ENCODE data around the gene RNH1.
A peak's percentile ranks its signal among the peaks of the same experiment; 100 is the strongest.

The RNH1 gene

GRCh38 chr11:506995-507726 is at the start of gene RNH1:
Gene RNH1 (minus strand): TSS chr11:507242. CDS start chr11:502162, 5,080 bp downstream.
- DNase-seq (ENCODE audit: low spot score in 2 of 2), result peak; percentile 98 to 99
- Mint-ChIP-seq H3K4me1 (peaks cover 32% of the 10 kb centered on the region), H3K4me3 (peak within 1 kb of the TSS; percentile 93), H3K36me3 (peaks cover 75% of the 10 kb centered on the region), H3K9me3 (no peaks in the 10 kb centered on the region), H3K27ac (peak within 1 kb of the TSS; percentile 99)
- peak; percentile 79 for ATAC-seq

DNA sequence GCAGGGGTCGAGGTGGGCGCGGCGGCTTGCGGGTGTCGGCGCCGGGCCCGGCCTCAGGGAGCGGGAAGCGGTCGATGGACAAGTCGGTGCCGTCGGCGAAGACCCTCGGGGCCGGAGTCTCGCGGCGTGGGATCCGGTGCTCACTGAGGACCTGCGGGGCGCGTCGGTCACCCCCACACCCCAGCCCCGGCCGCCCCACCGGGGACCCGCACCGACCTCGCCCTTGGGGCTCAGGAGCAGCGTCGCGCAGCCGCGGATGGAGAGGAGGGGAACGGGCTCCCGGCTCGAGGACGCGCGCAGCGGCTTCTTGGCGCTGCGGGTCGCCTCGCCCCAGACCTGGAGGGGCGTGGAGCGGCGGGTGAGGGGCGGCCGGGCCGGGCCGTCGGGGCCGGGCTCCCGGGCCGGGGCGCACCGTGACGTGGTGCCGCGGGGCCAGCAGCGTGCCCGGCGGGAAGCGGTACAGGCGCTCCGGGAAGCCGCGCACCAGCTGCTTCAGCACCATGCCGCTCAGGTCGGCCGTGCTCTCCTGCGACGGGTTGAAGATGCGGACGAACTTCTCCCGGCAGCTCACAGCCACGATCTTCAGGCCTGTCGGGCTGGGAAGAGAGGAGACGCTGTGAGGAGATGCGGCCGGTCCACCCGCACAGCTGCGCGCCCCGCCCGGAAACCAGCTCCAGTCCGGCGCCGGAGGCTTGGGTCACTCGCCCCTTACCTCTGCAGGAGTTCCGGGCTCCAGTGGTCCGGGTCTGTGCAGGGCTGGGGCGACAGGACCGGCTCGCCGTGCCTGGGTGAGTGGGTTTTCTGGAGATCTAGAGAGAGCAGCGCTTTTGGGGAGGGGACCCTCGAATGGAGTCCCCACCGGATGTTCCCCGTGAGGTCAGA is 49.0 kb upstream of the RNH1 start:
- Mint-ChIP-seq H3K4me3 (peak overlapping the region; percentile 42), H3K4me1 (peaks cover 8% of the 10 kb centered on the region), H3K9me3 (no peaks in the 10 kb centered on the region), H3K27ac (no peak overlapping the region), H3K36me3 (peaks cover 7% of the 10 kb centered on the region)
- DNase-seq (ENCODE audit: low spot score in 2 of 2) (no peak), ATAC-seq (no peak)

- H3K4me1 Mint-ChIP-seq, result peaks cover 7% of the 10 kb centered on the region
- no peaks in the 10 kb centered on the region for H3K9me3 Mint-ChIP-seq
- no peak overlapping the region for H3K27ac Mint-ChIP-seq
- H3K4me3 Mint-ChIP-seq, result peak overlapping the region; percentile 42
- DNase-seq (ENCODE audit: low spot score in 2 of 2) (no peak), ATAC-seq (peak; percentile 4)
- peaks cover 7% of the 10 kb centered on the region for H3K36me3 Mint-ChIP-seq
These were observed 48.3 kb upstream of the RNH1 start for GRCh38 chr11:555227-555779.

DNA sequence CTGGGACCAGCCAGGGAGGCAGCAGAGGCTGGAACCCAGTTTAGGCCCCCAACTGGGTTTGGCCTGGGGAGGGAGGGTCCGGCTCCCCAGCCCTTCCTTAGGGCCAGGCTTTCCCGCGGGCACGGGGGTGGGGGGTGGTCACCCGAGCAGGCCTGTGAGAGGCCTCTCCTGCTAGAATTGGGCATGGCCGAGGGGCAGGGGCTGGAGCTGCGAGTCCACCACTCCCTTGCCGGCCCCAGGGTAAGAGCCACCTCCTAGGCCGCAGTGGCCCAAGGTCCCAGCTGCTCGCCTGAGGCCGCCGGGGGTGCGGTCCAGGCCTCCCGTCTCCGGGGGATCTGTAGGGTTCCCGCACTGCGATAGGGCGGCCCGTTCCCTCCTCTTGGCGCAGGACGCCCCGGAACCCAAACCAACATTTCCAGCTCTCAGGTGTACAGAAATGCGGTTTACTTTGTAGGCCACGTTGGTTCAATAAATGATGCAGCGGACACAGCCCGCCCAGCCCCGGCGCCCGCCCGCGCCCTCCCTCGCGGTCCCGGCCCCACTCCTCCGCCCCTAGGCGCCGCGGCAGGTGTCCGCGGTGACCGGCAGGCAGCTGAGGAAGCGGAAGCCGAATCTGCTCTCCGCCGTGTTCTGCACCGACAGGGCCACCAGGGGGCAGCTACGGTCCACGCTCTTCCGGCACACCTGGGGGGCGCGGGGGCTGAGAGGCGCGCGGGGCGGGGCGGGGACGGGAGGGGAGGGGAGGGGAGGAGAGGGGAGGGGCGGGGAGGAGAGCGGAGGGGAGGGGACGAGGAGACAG is 47.6 kb upstream of the RNH1 start:
- DNase-seq (ENCODE audit: low spot score in 2 of 2), result peak; percentile 65 to 82

DNA sequence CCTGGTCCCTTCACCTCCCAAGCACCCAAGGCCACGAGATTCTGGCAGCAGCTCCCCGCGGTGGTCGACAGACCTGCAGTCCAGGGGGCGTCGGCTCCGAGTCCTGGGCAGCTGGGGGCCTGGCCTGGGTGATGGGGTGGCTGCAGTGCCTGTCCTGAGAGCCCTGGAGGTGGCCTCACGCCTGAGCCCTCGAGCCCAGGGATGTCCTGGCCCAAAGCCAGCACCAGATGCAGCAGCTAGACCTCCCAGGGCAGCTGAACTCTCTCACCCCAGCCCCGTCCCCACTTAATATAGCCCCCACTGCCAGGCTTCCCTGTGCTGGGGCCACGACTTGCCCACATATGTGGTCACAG is 46.9 kb upstream of the RNH1 start:
- H3K36me3 Mint-ChIP-seq, result no peaks in the 10 kb centered on the region
- ATAC-seq, result no peak

More for the DNA sequence above, 47.6 kb upstream of the RNH1 start:
- Mint-ChIP-seq H3K36me3 (peaks cover under 1% of the 10 kb centered on the region), H3K9me3 (no peaks in the 10 kb centered on the region), H3K4me3 (peak overlapping the region; percentile 42), H3K27ac (no peak overlapping the region), H3K4me1 (peaks cover under 1% of the 10 kb centered on the region)
- peak; percentile 78 for ATAC-seq

DNA sequence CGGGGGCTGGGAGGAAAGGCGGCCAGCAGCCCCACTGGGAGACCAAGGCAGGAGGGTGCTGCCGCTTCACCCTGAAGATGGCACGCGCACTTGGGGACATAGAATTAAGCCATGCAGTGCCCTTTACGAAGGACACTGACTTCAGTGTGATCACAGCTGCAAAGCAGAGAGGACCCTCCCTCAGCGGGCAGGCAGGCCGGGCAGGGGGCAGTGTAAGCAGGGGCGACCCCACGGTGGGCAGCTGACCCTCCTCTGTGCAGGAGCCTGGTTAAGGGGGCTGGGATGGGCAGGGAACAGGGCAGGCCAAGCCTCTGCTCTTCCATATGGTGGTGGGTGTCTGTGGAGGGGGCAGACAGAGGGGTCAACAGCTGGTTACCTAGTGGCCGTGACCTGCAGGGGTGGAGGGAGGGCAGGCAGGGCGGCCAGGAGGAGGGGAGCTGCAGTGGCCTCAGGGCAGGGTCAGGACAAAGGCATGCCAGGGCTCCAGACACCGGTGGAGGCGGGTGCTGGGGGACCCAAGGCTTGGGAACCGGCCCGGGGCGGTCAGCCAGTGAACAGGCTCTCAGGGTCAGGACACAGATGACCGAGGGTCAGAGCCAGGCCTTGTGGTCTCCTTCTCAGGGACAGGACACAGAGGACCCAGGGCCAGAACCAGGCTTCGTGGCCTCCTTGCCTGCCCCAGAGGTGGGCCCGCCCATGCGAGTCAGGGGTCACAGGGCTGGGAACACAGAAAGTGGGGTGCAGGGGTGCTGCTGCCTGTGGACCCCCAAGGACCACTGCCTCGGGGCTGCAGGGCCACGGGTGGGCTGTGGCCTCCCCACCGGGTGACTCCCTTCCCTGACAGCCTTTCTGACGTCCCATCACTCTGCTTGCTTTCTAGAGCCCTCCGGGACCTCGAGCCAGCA is 46.3 kb upstream of the RNH1 start:
- ATAC-seq, result no peak
- Mint-ChIP-seq H3K36me3 (no peaks in the 10 kb centered on the region), H3K9me3 (no peaks in the 10 kb centered on the region), H3K4me3 (no peak overlapping the region), H3K4me1 (no peaks in the 10 kb centered on the region), H3K27ac (no peak overlapping the region)
- DNase-seq (ENCODE audit: low spot score in 2 of 2), result no peak

More for the DNA sequence above, 46.9 kb upstream of the RNH1 start:
- no peaks in the 10 kb centered on the region for H3K9me3 Mint-ChIP-seq
- H3K4me1 Mint-ChIP-seq, result no peaks in the 10 kb centered on the region
- no peak for DNase-seq (ENCODE audit: low spot score in 2 of 2)
- no peak overlapping the region for H3K27ac Mint-ChIP-seq
- H3K4me3 Mint-ChIP-seq, result peak overlapping the region; percentile 42

DNA sequence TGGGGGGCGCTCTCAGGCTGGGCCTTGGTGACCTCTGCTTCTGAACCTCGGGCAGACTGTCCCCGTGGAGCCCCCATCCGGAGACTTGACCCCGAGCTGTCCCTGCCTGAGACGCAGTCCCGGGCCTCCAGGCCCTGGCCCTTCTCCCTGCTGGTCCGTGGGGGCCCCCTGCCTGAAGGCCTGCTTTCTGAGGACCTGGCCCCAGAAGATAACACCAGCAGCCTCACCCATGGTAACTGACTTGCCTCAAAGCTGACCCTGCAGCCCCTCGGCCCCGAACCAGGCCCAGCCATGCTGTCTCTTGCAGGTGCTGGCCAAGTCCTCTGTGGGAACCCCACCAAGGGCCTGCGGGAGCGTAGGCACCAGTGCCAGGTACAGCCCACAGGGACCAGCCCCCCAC is 44.6 kb upstream of the RNH1 start:
- Mint-ChIP-seq H3K9me3 (no peaks in the 10 kb centered on the region), H3K27ac (no peak overlapping the region), H3K4me1 (no peaks in the 10 kb centered on the region), H3K36me3 (no peaks in the 10 kb centered on the region), H3K4me3 (no peak overlapping the region)
- DNase-seq (ENCODE audit: low spot score in 2 of 2) (no peak), ATAC-seq (no peak)

GRCh38 chr11:551131-551530 is 44.1 kb upstream of the RNH1 start:
- Mint-ChIP-seq H3K9me3 (no peaks in the 10 kb centered on the region), H3K4me1 (no peaks in the 10 kb centered on the region), H3K27ac (no peak overlapping the region), H3K4me3 (no peak overlapping the region), H3K36me3 (no peaks in the 10 kb centered on the region)
- no peak for ATAC-seq
- no peak for DNase-seq (ENCODE audit: low spot score in 2 of 2)

DNA sequence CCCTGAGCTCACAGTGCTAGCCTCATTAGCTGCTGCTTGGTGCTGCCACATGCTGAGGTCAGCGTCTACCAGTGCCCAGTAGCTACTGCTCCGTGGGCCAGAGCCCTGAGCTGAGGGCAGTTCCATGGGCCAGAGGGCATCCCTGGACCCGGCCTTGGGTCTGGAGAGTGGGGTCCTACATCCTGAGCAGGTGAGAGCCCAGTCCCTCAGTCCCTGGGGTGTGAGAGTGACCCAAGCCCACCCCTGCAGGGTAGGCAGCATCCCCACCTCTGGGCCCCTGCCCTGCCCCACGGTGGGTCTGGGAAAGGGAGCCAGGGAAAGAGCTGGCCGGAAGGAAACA is 43.7 kb upstream of the RNH1 start:
- Mint-ChIP-seq H3K4me3 (no peak overlapping the region), H3K9me3 (no peaks in the 10 kb centered on the region), H3K27ac (no peak overlapping the region), H3K36me3 (no peaks in the 10 kb centered on the region), H3K4me1 (no peaks in the 10 kb centered on the region)
- ATAC-seq, result no peak
- no peak for DNase-seq (ENCODE audit: low spot score in 2 of 2)

- H3K27ac Mint-ChIP-seq, result no peak overlapping the region
- no peaks in the 10 kb centered on the region for H3K9me3 Mint-ChIP-seq
- DNase-seq (ENCODE audit: low spot score in 2 of 2) (no peak), ATAC-seq (no peak)
- no peaks in the 10 kb centered on the region for H3K36me3 Mint-ChIP-seq
- no peaks in the 10 kb centered on the region for H3K4me1 Mint-ChIP-seq
- H3K4me3 Mint-ChIP-seq, result no peak overlapping the region
These were observed 43.1 kb upstream of the RNH1 start for GRCh38 chr11:550021-550745.

- H3K4me3 Mint-ChIP-seq, result no peak overlapping the region
These were observed 41.9 kb upstream of the RNH1 start for GRCh38 chr11:548700-549603.

DNA sequence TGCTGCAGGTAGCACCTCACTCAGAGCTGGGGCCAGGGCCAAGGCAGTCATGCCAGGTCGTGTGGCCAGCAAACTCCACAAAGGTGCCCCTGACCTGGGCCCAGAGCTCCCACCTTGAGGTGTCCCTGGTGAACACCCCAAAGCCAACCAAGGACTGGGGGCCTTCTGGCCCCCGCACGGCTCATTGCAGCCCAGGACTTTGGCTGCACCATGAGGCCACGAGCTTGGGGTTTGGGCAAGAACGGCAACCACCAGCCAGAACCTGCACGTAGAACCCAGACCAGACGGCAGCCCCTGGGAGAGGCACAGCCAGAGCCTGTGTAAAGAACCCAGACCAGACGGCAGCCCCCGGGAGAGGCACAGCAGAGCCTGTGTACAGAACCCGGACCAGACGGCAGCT is 38.1 kb upstream of the RNH1 start:
- H3K27ac Mint-ChIP-seq, result no peak overlapping the region
- no peak overlapping the region for H3K4me3 Mint-ChIP-seq

More at GRCh38 chr11:548700-549603, 41.9 kb upstream of the RNH1 start:
- H3K36me3 Mint-ChIP-seq, result no peaks in the 10 kb centered on the region
- ATAC-seq (no peak), DNase-seq (ENCODE audit: low spot score in 2 of 2) (no peak)
- no peak overlapping the region for H3K27ac Mint-ChIP-seq
- no peaks in the 10 kb centered on the region for H3K4me1 Mint-ChIP-seq
- no peaks in the 10 kb centered on the region for H3K9me3 Mint-ChIP-seq

DNA sequence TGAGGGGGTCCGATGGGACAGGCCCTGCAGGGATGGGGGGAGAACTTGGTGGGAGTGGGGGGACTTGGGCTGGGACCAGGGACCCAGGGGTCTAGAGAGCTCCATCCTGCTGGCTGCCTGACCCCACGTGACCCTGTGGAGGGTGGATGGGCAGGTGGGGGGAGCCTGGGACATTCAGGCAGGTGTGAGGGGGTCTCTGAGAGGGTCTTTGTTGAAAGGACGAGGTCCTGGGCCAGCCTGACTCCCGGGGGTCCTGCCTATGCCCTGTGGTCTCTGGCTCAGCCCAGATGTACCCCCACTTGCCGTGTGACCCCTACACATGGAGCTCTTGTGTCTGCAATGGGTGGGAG is 37.8 kb upstream of the RNH1 start:
- no peak overlapping the region for H3K4me3 Mint-ChIP-seq

More for the DNA sequence above, 38.1 kb upstream of the RNH1 start:
- Mint-ChIP-seq H3K36me3 (peaks cover 6% of the 10 kb centered on the region), H3K9me3 (no peaks in the 10 kb centered on the region), H3K4me1 (no peaks in the 10 kb centered on the region)
- ATAC-seq (no peak), DNase-seq (ENCODE audit: low spot score in 2 of 2) (no peak)

More for the DNA sequence above, 37.8 kb upstream of the RNH1 start:
- Mint-ChIP-seq H3K36me3 (peaks cover 6% of the 10 kb centered on the region), H3K27ac (no peak overlapping the region), H3K4me1 (no peaks in the 10 kb centered on the region), H3K9me3 (no peaks in the 10 kb centered on the region)
- ATAC-seq, result no peak
- DNase-seq (ENCODE audit: low spot score in 2 of 2), result no peak

Data from stimulated activated effector memory CD8-positive, alpha-beta T cell treated with anti-CD3 and anti-CD28 coated beads, Interleukin-12 subunit alpha, Interleukin-12 subunit beta, amount 100 ng/mL, for 72 hours (primary cell).